ENCODE measurements around the gene GABBR2. TPM values are rescaled to one million over a fixed set of nuclear protein-coding genes. Genes with fewer than 3 reads are reported as not detected.

GABBR2 gene
- total and polyA plus RNA-seq, 2 experiments from 2014 or later, result 0.89 to 1.3 TPM

GRCh38 chr9:98488571-98489312 is 220.0 kb downstream of the GABBR2 start (continued):
- TF ChIP-seq ZNF462 (CRISPR knock-in tag; IDR thresholded peaks at IDR 0.05), result no peak
- no peak for TF ChIP-seq CREB1 (CRISPR knock-in tag; IDR thresholded peaks at IDR 0.05; ENCODE audit: low read depth)
- TF ChIP-seq STAT1 (IDR thresholded peaks at IDR 0.05; ENCODE audit: unreplicated experiment), result no peak

GRCh38 chr9:98485706-98486105 is 223.0 kb downstream of the GABBR2 start:
- H2AFZ ChIP-seq, result no peak overlapping the region
- H3K27ac ChIP-seq (ENCODE audit: low read depth), result no peak overlapping the region
- H4K20me1 ChIP-seq (replicated peaks; ENCODE audit: insufficient read depth), result no peaks in the 10 kb centered on the region
- H3K4me1 ChIP-seq (ENCODE audit: insufficient read depth), result no peaks in the 10 kb centered on the region
- no peaks in the 10 kb centered on the region for H3K9me2 ChIP-seq (ENCODE audit: insufficient read depth)
- no peak overlapping the region for H3K27ac Mint-ChIP-seq
- H3K4me3 ChIP-seq, result no peak overlapping the region
- no peak overlapping the region for H3K4me3 Mint-ChIP-seq
- no peaks in the 10 kb centered on the region for H3K36me3 ChIP-seq (ENCODE audit: insufficient read depth)
- no peaks in the 10 kb centered on the region for H3K27me3 ChIP-seq (ENCODE audit: insufficient read depth)
- no peaks in the 10 kb centered on the region for H3K79me2 ChIP-seq (replicated peaks; ENCODE audit: insufficient read depth)
- H3K9me3 Mint-ChIP-seq, result no peaks in the 10 kb centered on the region
- no peak for DNase-seq (ENCODE audit: low spot score)
- peaks cover 3% of the 10 kb centered on the region for H3K27me3 Mint-ChIP-seq (ENCODE audit: insufficient read depth, low read depth, poor library complexity)
- no peak overlapping the region for H3K4me2 ChIP-seq
- no peaks in the 10 kb centered on the region for H3F3A ChIP-seq (replicated peaks; ENCODE audit: low read depth)
- TF ChIP-seq NANOG (IDR thresholded peaks at IDR 0.05; ENCODE audit: borderline replicate concordance), result no peak
- TF ChIP-seq ZNF331 (CRISPR knock-in tag; IDR thresholded peaks at IDR 0.05; ENCODE audit: low read depth), result no peak
- no peak for TF ChIP-seq ZNF114 (CRISPR knock-in tag; IDR thresholded peaks at IDR 0.05)
- TF ChIP-seq EZH2 (IDR thresholded peaks at IDR 0.05; ENCODE audit: low read depth, unreplicated experiment), result no peak
- H3K4me1 Mint-ChIP-seq, result peaks cover 9% of the 10 kb centered on the region; the same call in 1 of the 3 replicates
- no peaks in the 10 kb centered on the region for H3K36me3 Mint-ChIP-seq (ENCODE audit: low read depth)
- ATAC-seq, result no peak; the same call in 2 of the 3 replicates

All from GM23338 (cell line).